ENCODE data around the gene LRRC25.
"Not testable (repeated sequence)": the region's sequence is repeated elsewhere in the genome, so short reads cannot be mapped to it uniquely, and the experiment has no call there.

Gene LRRC25

GRCh38 chr19:18401580-18402112, 4.2 kb upstream of the LRRC25 start:
- no peak for DNase-seq

GRCh38 chr19:18399008-18399407, 1.6 kb upstream of the LRRC25 start:
- DNase-seq = no peak

GRCh38 chr19:18396471-18397241, 766 bp downstream of the LRRC25 start:
- DNase-seq = no peak

GRCh38 chr19:18393836-18394235, 3.6 kb downstream of the LRRC25 start:
- no peak for DNase-seq

- no peak for DNase-seq
Observed at GRCh38 chr19:18392926-18393325, 4.5 kb downstream of the LRRC25 start.

- DNase-seq = no peak
Observed at GRCh38 chr19:18392417-18392816, 5.0 kb downstream of the LRRC25 start.

GRCh38 chr19:18391509-18392075, 5.8 kb downstream of the LRRC25 start:
- no peak for DNase-seq

GRCh38 chr19:18390065-18390907, 7.1 kb downstream of the LRRC25 start:
- no peak for DNase-seq

- no peak for DNase-seq
Observed at GRCh38 chr19:18389726-18390064, 7.7 kb downstream of the LRRC25 start.

GRCh38 chr19:18388960-18389725, 8.3 kb downstream of the LRRC25 start:
- no peak for DNase-seq

GRCh38 chr19:18388100-18388959, 9.1 kb downstream of the LRRC25 start:
- DNase-seq = peak; percentile 90

- no peak for DNase-seq
Observed at GRCh38 chr19:18386543-18387271, 10.7 kb downstream of the LRRC25 start.

- DNase-seq = no peak
Observed at GRCh38 chr19:18385675-18386542, 11.5 kb downstream of the LRRC25 start, which contains the start of gene GDF15. GDF15 (plus strand) TSS chr19:18386158; CDS start chr19:18386190, 32 bp downstream.

GRCh38 chr19:18385359-18385674, 12.1 kb downstream of the LRRC25 start:
- DNase-seq = no peak

GRCh38 chr19:18384775-18385174, 12.6 kb downstream of the LRRC25 start:
- DNase-seq = no peak

- DNase-seq = not testable (repeated sequence)
Observed at GRCh38 chr19:18383622-18384021, 13.8 kb downstream of the LRRC25 start.

GRCh38 chr19:18380843-18381242, 16.6 kb downstream of the LRRC25 start:
- DNase-seq = no peak

- DNase-seq = peak; percentile 81
Observed at GRCh38 chr19:18379803-18380747, 17.3 kb downstream of the LRRC25 start.

- no peak for DNase-seq
Observed at GRCh38 chr19:18377026-18377425, 20.4 kb downstream of the LRRC25 start.

Data from NCI-H2029 (cell line).